HG03520 (cell line): ENCODE data around the gene ABCA9.
"Not testable (repeated sequence)": the region's sequence is repeated elsewhere in the genome, so short reads cannot be mapped to it uniquely, and the experiment has no call there.

Source experiments
- ATAC-seq: cut with Tn5 transposase; IDR thresholded peaks from one replicate; pipeline ENCODE4 v1.9.1; 2021; ENCODE audit warnings: mild to moderate bottlenecking, moderate library complexity; ENCODE audit not compliant: unreplicated experiment

The ABCA9 gene

GRCh38 chr17:69044371-69044770, 16.4 kb downstream of the ABCA9 start:
- no peak for ATAC-seq

GRCh38 chr17:69043098-69043734, 17.5 kb downstream of the ABCA9 start:
- ATAC-seq: no peak

- ATAC-seq: no peak
Observed at GRCh38 chr17:69042308-69042707, 18.4 kb downstream of the ABCA9 start.

GRCh38 chr17:69031839-69032238, 28.9 kb downstream of the ABCA9 start:
- ATAC-seq: no peak

GRCh38 chr17:69030169-69030568, 30.6 kb downstream of the ABCA9 start:
- no peak for ATAC-seq

- ATAC-seq: no peak
Observed at GRCh38 chr17:69018687-69019086, 42.0 kb downstream of the ABCA9 start.

- no peak for ATAC-seq
Observed at GRCh38 chr17:69018022-69018615, 42.6 kb downstream of the ABCA9 start.

GRCh38 chr17:69015631-69016030, 45.1 kb downstream of the ABCA9 start:
- no peak for ATAC-seq

- no peak for ATAC-seq
Observed at GRCh38 chr17:69012895-69013805, 47.6 kb downstream of the ABCA9 start.

GRCh38 chr17:69009930-69010329, 50.8 kb downstream of the ABCA9 start:
- ATAC-seq: no peak

- not testable (repeated sequence) for ATAC-seq
Observed at GRCh38 chr17:69004759-69005158, 56.0 kb downstream of the ABCA9 start.

GRCh38 chr17:68999743-69000142, 61.0 kb downstream of the ABCA9 start:
- not testable (repeated sequence) for ATAC-seq

GRCh38 chr17:68993112-68993511, 67.6 kb downstream of the ABCA9 start:
- ATAC-seq: no peak

- no peak for ATAC-seq
Observed at GRCh38 chr17:68987966-68988365, 72.8 kb downstream of the ABCA9 start.

GRCh38 chr17:68981288-68981687, 79.4 kb downstream of the ABCA9 start:
- no peak for ATAC-seq

- no peak for ATAC-seq
Observed at GRCh38 chr17:68973098-68973846, 87.5 kb downstream of the ABCA9 start.

GRCh38 chr17:68972119-68972704, 88.5 kb downstream of the ABCA9 start:
- ATAC-seq: no peak

- ATAC-seq: no peak
Observed at GRCh38 chr17:68969101-68969500, 91.6 kb downstream of the ABCA9 start.

GRCh38 chr17:68963958-68964357, 96.8 kb downstream of the ABCA9 start:
- ATAC-seq: no peak

GRCh38 chr17:68961214-68961882, 99.4 kb downstream of the ABCA9 start:
- no peak for ATAC-seq
